HepG2 (cell line): Measurements from ENCODE around the gene NKD1. TPM values are rescaled to one million over a fixed set of nuclear protein-coding genes. Genes with fewer than 3 reads are reported as not detected.

Experiments used
- ARID4A ChIP-seq: sonication (generic); formaldehyde crosslinking; IDR thresholded peaks from 2 replicates; pipeline ENCODE4 v1.5.0; 2020; ENCODE audit warnings: mild to moderate bottlenecking, missing genetic modification reagents, borderline replicate concordance
- DMTF1 ChIP-seq: sonication (generic); formaldehyde crosslinking; IDR thresholded peaks from 2 replicates; pipeline ENCODE4 v1.4.0; 2020; ENCODE audit warnings: mild to moderate bottlenecking, missing genetic modification reagents
- EHMT2 ChIP-seq: fragments of 200-600 bp; sonication (generic); IDR thresholded peaks from 2 replicates; pipeline ENCODE4 v1.7.0; 2017; ENCODE audit warnings: antibody characterized with exemption, low read depth, low read length, borderline replicate concordance
- ESRRA ChIP-seq: sonication (generic); formaldehyde crosslinking; IDR thresholded peaks from 2 replicates; pipeline ENCODE4 v1.5.1; 2020; ENCODE audit warnings: mild to moderate bottlenecking, low read depth, missing genetic modification reagents
- ETV5 ChIP-seq: IDR thresholded peaks from 2 replicates; pipeline ENCODE4 v1.6.1; 2018; ENCODE audit warnings: missing biosample characterization, missing genetic modification reagents, inconsistent platforms, borderline replicate concordance
- EZH2 ChIP-seq: conservative IDR thresholded peaks from 2 replicates; pipeline ENCODE4 v1.6.1; 2012; ENCODE audit warnings: mild to moderate bottlenecking, low read depth, low read length, moderate library complexity
- GLI4 ChIP-seq: sonication (generic); formaldehyde crosslinking; IDR thresholded peaks from 2 replicates; pipeline ENCODE4 v1.5.1; 2020; ENCODE audit warnings: missing genetic modification reagents, mild to moderate bottlenecking, moderate library complexity, borderline replicate concordance
- HOXD1 ChIP-seq: sonication (generic); formaldehyde crosslinking; IDR thresholded peaks from 2 replicates; pipeline ENCODE4 v1.5.0; 2020; ENCODE audit warnings: missing genetic modification reagents
- IKZF5 ChIP-seq: IDR thresholded peaks from 2 replicates; pipeline ENCODE4 v1.6.1; 2018; ENCODE audit warnings: missing genetic modification reagents, mild to moderate bottlenecking, missing compliant biosample characterization
- NR2C2 ChIP-seq: sonication (generic); formaldehyde crosslinking; IDR thresholded peaks from 2 replicates; pipeline ENCODE4 v1.4.0; 2020; ENCODE audit warnings: missing genetic modification reagents, mild to moderate bottlenecking, moderate library complexity, borderline replicate concordance
- RARA ChIP-seq: IDR thresholded peaks from 2 replicates; pipeline ENCODE4 v1.6.1; 2016; ENCODE audit warnings: missing genetic modification reagents, missing compliant biosample characterization
- STAT6 ChIP-seq: sonication (generic); formaldehyde crosslinking; IDR thresholded peaks from 2 replicates; pipeline ENCODE4 v1.4.0; 2020; ENCODE audit warnings: missing genetic modification reagents, mild to moderate bottlenecking, borderline replicate concordance
- TEAD3 ChIP-seq: optimal IDR thresholded peaks from 2 replicates; pipeline ENCODE3; 2016; ENCODE audit warnings: borderline replicate concordance
- TGIF2 ChIP-seq: IDR thresholded peaks from 2 replicates; pipeline ENCODE4 v1.6.1; 2016; ENCODE audit warnings: control low read depth, missing compliant biosample characterization
- ZNF225 ChIP-seq: sonication (generic); formaldehyde crosslinking; IDR thresholded peaks from 2 replicates; pipeline ENCODE4 v1.4.0; 2020; ENCODE audit warnings: mild to moderate bottlenecking, missing genetic modification reagents
- ZNF333 ChIP-seq: sonication (generic); formaldehyde crosslinking; IDR thresholded peaks from 2 replicates; pipeline ENCODE4 v1.4.0; 2020; ENCODE audit warnings: mild to moderate bottlenecking, missing genetic modification reagents, borderline replicate concordance
- ZNF589 ChIP-seq: sonication (generic); formaldehyde crosslinking; conservative IDR thresholded peaks from 2 replicates; pipeline ENCODE4 v1.8.0; 2022; ENCODE audit warnings: mild to moderate bottlenecking, moderate library complexity, missing genetic modification reagents
- ZNF883 ChIP-seq: sonication (generic); formaldehyde crosslinking; IDR thresholded peaks from 2 replicates; pipeline ENCODE4 v1.5.1; 2020; ENCODE audit warnings: mild to moderate bottlenecking, missing genetic modification reagents; ENCODE audit errors: not compliant biosample characterization
- ZSCAN25 ChIP-seq: sonication (generic); formaldehyde crosslinking; IDR thresholded peaks from 2 replicates; pipeline ENCODE4 v1.8.0; 2022; ENCODE audit warnings: mild to moderate bottlenecking, missing genetic modification reagents
- polyA plus RNA-seq, 8 experiments: library from polyadenylated mRNA; depleted of rRNA in 3 of 8; stranded (reverse) in 7 of 8; unstranded in 1 of 8; fragments of >200 nt; fragmentation: Illumina TruSeq in 4 of 8; extraction: Trizol in 4 of 8; gene quantifications; 2 replicates each; pipeline versions ENCODE4 v1.2.1 to v1.2.3, GENCODE V29; 2011 to 2016; ENCODE audit warnings: low read depth in 4 of 8, missing spikeins in 1 of 8, mixed read lengths in 1 of 8; ENCODE audit not compliant: insufficient read depth in 1 of 8
- total RNA-seq, 5 experiments: library from RNA; depleted of rRNA; stranded (reverse); fragments of >200 nt; fragmentation: Illumina TruSeq; extraction: Trizol; gene quantifications; 2 replicates each; pipeline ENCODE4 v1.2.3, GENCODE V29; 2016; ENCODE audit warnings: low read depth in 1 of 5

NKD1 gene
- total and polyA plus RNA-seq, 2 of the 13 experiments (the other 11 are each of a cell fraction or from before 2014, with no cell fraction given): 70.4 to 121 TPM

GRCh38 chr16:50537533-50538290 lies 10.5 kb upstream of the NKD1 start (continued):
- TF ChIP-seq ARID4A (CRISPR knock-in tag) (peak; percentile 19; the same call in 1 of the 2 replicates), RARA (CRISPR knock-in tag) (no peak), ZNF883 (CRISPR knock-in tag) (no peak), ZSCAN25 (no peak), NR2C2 (CRISPR knock-in tag) (no peak), EZH2 (no peak), HOXD1 (CRISPR knock-in tag) (no peak), IKZF5 (no peak), ZNF333 (no peak), EHMT2 (no peak), TEAD3 (CRISPR knock-in tag) (peak; percentile 43), DMTF1 (CRISPR knock-in tag) (no peak), ESRRA (CRISPR knock-in tag) (no peak), STAT6 (CRISPR knock-in tag) (no peak), TGIF2 (CRISPR knock-in tag) (0 out of 2 replicates have a peak, but pooled peaks have one; percentile 35), ETV5 (CRISPR knock-in tag) (no peak), ZNF225 (CRISPR knock-in tag) (no peak), GLI4 (CRISPR knock-in tag) (no peak), ZNF589 (CRISPR knock-in tag) (0 out of 2 replicates have a peak, but pooled peaks have one; percentile 32)
